ENCODE results near the gene CUL4A.

DNA sequence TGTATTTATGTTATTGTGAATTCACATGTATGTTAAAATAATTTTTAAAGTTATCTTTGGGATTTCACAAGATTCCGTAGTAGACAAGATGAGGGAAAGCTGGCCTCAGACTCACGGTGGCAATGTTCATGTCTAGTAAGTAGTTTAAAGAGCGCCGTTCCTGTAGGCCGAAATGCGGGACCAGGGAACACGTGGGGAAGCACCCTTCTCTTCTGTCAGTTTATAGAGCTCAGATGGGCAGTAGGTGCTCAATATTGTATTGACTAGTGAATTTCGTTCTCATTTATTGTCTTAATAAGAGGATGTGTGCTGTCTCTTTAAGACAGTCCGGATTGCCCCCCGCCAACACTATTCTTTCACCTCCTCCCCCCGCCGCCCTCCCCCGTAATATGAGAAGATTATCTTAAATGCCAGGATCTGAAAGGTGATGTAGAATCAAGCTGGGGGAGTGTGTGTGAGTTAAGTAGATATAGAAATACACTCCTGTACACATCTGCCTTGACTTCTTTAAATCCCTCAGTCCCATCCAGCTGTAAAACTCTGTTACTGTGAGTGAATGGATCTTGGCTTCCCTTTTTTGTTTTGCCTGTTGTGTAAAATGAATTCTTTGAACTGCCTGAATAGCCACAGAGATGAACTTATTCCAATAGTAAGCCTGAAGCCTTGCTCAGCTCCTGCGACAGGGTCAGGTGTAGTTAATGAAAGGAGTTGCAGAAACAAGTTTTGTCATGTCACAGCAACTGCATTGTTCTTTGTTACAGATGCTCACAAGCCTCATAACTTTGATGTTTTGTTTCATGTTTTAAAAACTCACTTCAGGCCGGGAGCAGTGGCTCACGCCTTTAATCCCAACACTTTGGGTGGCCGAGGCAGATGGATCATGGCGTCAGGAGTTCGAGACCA lies 88.9 kb downstream of the CUL4A start:
- TF ChIP-seq EZH2 (IDR thresholded peaks at IDR 0.05; ENCODE audit: insufficient read depth, poor library complexity, severe bottlenecking) (no peak), EZH2phosphoT487 (IDR thresholded peaks at IDR 0.05; ENCODE audit: insufficient read depth, low read depth) (no peak)
